Effector CD8-positive, alpha-beta T cell (primary cell): ENCODE measurements around the gene CERK.
"Not testable (repeated sequence)": the region's sequence is repeated elsewhere in the genome, so short reads cannot be mapped to it uniquely, and the experiment has no call there.

Source experiments
- DNase-seq: peaks from one replicate; lab custom pipeline; 2025; lab: John Stamatoyannopoulos, UW
- total RNA-seq, 4 experiments: gene quantifications; one replicate each; lab custom pipeline; 2026; lab: John Stamatoyannopoulos, UW

CERK gene, protein sequence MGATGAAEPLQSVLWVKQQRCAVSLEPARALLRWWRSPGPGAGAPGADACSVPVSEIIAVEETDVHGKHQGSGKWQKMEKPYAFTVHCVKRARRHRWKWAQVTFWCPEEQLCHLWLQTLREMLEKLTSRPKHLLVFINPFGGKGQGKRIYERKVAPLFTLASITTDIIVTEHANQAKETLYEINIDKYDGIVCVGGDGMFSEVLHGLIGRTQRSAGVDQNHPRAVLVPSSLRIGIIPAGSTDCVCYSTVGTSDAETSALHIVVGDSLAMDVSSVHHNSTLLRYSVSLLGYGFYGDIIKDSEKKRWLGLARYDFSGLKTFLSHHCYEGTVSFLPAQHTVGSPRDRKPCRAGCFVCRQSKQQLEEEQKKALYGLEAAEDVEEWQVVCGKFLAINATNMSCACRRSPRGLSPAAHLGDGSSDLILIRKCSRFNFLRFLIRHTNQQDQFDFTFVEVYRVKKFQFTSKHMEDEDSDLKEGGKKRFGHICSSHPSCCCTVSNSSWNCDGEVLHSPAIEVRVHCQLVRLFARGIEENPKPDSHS
- 183 to 459 (median 328) reads per million in 4 experiments for total RNA-seq

DNA sequence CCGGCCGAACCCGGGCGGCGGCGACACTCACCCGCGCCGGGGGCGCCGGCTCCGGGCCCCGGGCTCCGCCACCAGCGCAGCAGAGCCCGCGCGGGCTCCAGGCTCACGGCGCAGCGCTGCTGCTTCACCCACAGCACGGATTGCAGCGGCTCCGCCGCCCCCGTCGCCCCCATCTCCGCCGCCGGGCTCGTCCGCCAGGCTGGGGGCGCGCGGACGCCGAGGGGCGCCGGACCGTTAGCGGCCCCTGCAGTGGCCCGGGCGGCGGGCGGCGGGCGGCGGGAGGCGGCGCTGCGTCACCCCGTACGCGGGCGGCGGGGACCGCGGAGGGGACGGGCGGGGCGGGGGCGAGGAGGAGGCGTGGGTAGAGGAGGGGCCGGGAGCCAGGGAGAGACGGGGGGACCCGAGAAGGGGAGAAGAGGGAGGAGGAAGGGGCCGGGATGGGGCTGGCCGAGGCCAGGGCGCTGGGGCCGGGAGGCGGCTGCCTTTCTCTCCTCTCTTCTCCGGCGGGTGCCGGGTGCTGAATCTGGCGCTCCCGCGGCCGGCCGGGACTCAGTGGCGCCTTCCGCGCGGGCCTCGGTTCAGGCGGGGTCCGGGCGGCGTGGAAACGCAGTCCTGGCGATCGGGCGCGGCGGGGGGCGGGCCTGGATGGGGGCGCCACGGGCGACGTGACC lies at the start of gene CERK:
Gene CERK (minus strand): TSS at position 277 of the 671 bp plus-strand sequence. CDS start 104 bp downstream, at position 173.
- peak; percentile 61 for DNase-seq

DNA sequence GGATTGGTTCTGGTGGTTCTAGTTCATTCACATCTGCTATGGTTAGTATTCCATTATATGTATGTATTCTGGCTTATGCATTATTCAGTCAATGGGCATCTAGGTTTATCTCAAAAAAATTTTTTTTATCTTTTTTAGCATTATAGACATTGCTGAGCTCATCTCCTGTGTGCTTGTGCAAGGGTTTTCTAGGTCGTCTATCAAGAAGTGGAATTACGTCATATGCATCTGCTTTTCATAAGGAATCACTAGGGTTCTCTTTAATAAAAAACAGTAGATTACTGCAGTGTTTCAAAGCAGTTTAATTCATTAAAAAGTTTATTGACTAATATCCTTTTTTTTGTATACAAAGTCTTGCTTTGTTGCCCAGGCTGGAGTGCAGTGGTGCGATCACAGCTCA lies 45.7 kb upstream of the CERK start:
- DNase-seq: no peak

DNA sequence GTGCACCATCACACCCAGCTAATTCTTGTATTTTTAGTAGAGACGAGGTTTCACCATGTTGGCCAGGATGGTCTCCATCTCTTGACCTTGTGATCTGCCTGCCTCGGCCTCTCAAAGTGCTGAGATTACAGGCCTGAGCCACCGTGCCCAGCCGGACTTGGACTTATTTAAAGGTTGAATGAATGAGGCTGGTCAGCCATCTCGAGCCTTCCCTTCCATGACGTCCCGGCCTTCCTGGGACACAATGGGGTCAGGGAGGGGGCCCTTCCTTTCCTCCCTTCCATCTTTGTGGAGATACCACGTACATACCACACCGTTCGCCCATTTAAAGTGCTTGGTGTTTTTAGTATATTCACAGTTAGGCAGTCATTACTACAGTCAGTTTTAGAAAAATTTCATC lies 44.1 kb upstream of the CERK start:
- DNase-seq: not testable (repeated sequence)

DNA sequence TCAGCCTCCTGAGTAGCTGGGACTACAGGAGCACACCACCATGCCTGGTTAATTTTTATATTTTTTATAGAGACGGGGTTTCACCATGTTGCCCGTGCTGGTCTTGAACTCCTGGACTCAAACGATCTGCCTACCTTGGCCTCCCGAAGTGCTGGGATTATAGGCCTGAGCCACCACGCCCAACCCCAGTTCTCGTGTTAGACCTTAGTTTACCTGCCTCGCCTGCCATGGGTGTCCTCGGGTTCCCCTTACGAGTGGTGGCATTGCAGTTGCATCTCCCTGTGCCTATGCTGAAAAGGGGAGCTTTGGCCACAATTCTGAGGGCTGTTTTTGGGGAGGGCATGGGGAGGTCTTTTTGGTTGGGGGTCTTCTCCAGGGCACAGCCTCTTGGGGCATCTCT lies 43.2 kb upstream of the CERK start:
- no peak for DNase-seq

DNA sequence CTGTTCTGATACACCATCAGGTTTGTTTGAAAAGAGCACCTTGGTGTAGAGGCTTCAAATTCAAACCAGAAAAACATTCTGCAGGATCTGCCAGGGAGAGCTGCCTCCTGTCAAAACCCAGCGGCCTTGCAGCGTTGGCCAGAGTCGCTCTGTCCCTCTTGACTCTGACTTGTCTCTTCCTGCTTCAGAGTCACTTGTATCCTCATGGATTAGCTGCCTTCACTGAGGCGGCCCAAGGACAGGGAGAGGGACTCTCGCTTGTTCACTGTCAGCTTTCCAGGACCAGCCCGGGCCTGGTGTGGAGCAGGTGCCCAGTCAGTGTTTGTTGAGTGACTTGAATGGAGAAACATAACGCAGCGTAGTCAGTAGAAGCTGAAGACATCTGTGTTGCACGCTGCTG lies 42.4 kb upstream of the CERK start:
- DNase-seq: no peak

DNA sequence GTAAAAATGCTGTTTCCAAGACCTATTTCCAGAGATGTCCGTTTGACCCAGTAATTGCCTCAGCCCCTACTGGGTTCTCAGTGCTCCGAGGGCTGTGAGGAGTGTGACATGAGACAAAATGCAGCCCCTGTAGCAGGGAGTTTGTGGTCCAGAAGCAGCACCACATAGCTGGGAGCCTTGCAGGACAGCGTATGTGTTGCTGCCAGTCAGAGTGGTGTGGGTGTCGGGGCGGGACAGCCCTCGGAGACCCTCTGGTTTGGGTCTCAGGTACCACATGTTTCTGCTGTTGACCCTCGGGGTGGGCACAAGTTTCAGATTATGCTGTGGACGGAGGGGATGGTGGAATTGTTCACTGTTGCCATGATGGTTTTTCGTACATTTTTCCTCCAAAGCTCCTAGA lies 41.6 kb upstream of the CERK start:
- no peak for DNase-seq

DNA sequence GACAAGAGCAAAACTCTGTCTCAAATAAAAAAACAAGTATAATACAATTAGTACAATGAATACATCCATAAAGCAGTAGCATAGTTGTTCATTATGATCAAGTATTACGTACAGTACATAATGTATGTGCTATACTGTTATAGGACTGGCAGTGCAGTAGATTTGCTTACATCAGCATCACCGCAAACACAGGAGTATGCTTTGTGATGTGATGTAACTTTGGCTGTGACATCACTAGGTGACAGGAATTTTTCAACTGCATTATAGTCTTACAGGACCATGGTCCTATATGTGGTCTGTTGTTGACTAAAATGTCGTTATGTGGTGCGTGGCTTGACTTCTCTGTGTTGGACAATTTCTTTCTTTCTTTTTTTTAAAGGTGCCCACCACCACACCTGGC lies 41.0 kb upstream of the CERK start:
- DNase-seq: no peak

DNA sequence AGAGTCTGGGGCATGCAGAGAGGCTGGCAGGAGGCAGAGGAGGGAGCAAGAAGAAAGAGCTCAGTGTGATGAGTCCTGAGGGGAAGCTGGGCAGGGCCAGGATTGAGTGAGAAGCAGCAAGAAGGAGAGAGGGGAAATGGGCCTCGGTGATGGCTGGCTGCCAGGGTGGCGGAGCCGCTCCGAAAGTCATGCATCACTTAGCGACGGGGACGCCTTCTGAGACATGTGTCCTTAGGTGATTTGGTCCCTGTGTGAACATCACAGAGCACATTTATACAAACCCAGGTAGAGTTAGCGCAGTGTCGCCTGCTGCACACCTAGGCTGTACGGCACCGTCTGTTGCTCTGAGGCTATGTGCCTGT lies 39.5 kb upstream of the CERK start:
- no peak for DNase-seq

DNA sequence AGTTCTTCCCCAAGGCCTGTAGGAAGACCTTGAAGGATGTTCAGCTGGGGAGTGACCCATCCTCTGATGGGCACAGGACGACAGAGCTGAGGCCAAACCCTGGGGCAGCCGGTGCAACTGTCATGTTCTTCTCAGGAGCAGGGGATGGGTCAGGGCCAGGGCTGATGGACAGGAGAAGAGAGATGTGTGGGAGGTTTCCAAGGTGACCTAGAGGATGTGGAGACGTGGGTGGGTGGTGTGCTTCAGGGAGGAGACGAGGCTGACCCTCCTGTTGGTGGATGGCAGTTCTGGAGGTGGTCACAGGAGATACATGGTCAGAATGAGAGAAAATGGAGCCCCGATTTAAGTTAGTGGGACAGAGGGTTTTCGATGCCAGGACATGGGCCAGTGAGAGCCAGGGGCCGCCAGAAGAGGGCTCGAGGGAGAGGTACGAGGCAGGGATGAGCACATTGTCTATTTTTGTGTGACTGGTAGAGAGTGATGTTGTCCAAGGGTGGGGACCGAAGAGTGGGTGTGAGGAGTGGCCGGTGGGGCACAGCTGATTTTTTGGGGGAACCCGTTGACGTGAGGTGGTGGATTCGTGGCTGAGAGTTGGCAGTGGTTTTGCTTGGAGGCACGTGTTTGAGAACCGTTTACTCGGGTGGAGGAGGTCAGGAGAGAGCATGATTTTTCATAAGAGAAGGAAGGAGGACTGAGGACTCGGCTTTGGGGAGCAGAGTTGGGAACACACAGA lies 39.0 kb upstream of the CERK start:
- no peak for DNase-seq

DNA sequence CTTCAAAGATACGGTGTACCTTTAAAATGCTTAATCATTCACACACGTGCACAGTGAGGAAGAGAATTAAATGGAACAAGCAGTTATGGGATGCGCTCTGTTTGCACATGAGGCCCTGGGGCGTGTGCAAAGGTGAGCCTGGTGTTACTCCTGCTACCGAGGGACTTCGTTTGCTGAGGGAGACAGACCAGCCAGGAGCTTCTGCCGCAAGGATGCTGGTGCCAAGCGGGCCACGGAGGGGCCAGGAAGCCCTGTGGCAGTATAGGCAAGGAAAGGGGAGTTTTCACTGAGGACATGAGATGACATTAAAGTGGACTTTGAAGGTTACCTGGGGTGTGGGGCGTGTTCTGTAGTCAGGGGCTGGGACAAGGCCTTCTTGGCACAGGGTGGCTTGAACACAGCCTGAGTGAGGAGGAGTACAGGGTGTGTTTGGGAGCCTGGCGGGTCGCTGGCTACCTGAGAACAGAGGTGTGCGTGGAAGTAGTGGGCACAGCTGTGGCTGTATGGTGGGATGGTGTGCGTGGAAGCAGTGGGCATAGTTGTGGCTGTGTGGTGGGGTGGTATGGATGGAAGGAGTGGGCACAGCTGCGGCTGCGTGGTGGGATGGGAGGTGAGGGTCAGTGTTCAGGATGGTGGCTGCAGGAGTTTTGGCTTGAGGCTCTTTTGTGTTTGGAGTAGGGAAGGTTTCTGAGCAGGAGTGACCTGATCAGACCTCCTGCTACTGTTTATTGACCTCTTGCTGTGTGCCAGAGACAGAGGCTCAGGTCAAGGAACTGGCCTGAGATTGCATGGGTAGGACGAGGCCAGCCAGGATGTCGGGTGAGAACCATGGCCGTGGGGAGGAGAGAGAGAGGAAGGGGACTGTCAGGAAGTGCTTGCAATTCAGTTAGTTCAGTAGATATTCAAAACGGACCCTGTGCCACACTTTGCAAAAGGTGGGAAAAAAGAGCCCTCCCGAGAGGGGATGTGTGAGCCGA lies 38.1 kb upstream of the CERK start:
- DNase-seq: no peak

DNA sequence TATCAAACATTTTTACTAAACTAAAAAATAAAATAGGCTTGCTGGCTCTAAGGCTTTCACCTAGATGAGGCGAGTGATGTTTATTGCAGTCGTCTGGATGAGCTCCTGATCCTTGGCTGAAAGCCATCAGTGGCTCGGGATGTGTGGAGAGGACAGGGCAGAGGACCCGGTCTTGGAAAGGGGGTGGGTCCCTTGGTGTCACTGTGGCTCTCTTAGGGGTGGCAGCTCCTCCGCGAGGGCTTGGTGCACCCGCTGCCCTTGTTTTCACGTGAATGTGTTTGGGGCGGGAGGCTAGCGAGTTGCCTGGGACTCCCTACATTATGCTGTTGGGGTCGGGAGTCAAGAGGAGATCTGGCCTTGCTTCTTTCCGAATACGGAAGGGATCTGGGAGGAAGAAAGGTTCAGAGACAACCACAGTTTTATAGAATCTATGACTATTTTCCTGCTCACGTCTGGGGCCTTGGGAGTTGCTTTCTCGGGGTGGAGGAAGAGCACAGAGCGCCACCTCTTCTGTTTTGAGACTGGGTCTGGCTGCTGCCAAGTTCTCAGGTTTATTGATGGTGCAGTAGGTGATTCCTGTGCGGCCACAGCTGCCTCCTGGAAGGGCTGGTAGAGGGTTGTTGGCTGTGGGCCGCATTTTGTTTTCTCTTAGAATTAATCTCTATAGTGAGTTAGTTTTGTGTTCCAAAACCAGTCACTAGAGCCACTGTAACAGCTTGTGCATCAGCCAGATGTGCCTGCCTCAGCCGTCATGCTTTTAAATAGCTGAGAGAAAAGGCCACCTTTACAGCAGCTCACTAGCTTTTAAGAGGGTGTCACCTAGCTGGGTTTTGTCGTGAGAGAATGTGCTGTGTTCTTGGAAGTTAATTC lies 37.2 kb upstream of the CERK start:
- no peak for DNase-seq

DNA sequence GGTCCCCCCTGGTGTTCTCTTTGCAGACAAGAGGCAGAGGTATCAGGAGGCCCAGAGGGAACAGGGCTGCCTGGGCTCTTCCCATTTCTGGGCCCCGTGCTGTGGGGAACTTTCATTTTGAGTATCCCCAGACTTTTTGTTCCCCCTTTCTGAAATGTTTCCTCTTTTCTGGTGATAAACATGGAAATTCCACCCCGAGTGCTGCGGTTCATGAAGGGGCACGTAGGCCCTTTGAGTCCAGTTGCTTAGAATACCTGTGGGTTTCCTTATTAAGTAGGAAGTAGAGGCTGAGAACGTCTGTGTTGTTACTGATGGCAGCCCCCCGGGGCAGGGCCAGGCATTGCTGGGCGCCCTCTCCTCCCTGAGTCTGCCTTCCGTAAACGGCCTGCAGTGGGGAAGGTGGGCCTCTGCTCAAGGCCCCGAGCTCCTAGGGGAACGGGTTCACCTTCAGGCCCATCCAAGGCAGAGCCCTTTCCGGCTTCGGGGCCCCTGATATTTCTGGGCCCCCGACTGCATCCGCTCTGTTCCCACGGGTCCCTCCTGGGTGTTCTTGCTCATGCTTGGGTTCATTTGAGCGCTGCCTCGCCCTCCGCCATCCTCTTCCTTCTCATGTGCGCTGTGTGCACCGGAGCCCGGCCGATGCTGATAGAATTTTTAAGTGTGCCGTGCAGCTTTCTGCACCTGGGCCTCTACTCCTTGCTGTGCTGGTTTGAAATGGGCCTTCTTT lies 36.4 kb upstream of the CERK start:
- no peak for DNase-seq

DNA sequence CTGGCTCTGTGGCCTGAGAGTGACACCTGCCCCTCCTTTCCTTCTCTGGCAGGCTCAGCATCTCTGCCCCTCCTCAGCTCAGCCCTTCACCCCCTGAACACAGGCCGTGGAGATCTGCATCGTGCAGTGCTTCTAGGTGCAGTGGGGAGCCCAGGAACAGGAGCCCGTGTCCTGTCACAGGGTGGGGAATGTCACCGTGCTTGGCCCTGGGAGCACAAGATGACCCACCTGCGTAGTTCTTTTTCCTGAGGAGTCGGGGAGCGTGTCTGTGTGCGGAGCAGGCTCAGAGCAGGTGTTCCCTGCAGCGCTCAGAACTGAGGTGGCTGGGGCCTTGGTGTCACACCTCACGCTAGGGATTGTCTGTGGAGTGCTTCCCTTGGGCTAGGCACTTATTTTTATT lies 35.0 kb upstream of the CERK start:
- DNase-seq: no peak

DNA sequence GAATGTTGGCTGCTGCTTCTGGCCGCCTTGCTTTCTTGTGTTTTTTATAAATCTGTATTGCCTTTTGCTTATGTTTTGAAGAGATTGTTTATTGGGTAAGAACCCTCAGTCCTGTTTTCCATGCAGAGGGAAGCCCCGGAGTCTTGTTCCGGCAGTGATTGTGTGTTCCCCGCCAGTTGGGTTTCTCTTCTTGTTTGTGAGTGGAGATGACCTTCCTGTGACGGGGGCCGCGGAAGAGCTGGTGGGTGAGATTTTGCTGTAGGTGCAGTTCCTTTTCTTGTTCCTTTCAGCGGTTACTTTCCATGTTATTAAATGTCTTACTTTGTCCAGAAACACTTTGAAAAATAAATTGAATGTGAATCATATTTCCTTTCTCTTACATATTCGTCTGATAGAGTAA lies 32.7 kb upstream of the CERK start:
- no peak for DNase-seq

DNA sequence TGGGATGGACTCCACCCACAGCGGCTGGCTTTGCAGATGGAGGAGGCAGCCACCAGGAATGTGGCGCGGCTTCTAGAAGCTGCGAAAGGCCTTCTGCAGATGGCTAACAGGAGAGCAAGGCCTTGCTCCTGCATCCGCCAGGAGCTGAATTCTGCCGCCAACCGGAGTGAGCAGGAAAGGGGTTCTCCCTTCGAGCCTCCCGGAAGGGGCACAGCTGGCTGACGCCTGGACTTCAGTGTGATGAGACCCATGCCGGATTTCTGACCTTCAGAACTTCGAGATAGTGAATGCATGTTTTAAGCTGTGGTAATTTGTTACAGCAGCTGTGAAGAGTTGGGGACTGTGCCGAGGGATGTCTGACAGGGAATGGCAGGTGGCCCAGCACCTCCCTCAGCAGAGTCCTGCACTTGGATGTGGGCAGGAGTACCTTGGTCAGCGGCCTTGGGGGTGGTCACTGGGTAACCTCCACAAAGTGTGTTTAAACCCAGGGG lies 32.1 kb upstream of the CERK start:
- no peak for DNase-seq

DNA sequence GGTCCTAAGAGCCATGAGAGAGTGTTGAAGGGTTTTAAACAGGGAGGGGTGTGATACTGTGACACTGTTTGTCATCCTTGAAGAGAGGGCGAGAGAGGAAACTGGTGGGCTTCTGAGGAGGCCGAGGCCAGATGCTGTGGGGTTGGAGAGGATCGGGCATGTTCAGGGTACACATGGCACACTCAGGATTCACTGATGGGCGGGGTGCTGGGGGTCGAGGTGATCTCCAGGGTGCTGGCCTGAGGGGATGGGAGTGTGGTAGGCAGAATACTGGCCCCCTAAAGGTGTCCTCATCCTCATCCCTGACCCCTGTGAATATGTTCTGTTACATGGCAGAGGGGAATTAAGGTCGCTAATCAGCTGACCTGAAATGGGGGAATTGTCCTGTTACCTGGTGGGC lies 31.7 kb upstream of the CERK start:
- no peak for DNase-seq

DNA sequence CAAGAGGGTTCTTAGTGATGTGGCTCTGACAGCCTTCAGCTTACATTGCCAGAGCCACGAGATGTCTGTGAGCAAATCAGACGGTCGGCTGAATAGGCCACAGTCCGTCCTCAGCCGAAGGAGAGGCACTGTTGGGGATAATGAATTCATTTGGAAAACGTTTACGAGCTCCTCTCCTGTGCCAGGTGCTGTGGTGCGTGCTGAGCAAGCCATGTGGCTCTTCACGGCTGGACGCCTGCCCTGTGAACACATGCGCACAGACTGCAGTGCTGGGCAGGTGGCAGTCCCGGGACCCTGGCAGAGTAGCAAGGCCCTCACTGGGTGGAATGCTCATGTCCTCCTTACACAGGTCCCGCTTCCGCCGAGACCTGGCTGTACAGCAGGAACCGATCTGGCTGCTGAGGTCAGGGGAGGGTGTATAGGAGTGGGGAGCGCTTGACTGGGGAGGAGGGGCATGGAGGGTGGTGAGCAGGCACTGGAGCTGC lies 31.2 kb upstream of the CERK start:
- DNase-seq: no peak

DNA sequence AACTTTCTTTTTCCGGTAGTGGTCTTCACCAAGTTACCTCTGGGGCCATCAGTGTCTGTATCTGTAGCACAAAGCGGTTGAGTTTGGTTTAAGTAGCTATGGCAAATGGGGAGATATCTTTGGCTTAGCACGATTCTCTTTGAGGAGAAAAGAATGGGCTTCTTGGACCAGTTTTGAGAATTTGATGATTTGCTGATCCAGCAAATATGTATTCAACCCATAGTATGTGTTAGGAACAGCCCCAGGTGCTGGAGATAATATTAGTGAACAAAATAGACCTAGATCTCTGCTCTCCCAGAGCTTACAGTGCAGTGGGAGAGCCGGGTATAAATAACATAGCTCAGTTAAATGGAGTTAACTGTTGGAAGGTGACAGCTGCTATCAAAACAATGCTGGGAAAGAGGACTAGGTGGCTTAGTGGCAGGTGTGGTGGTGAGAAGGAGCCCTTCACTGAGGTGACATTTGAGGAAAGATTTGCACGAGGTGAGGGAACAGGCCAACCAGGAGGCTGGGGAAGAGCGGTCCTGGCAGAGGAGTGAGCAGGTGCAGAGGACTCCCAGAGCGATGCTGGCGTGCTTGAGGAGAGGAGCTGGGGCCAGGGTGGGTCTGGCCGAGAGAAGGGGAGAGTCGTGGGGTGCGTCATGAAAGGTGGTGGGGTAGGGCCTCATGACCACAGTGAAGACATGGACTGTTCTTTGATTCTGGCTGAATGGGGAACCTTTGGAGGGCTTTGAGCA lies 29.4 kb upstream of the CERK start:
- no peak for DNase-seq

DNA sequence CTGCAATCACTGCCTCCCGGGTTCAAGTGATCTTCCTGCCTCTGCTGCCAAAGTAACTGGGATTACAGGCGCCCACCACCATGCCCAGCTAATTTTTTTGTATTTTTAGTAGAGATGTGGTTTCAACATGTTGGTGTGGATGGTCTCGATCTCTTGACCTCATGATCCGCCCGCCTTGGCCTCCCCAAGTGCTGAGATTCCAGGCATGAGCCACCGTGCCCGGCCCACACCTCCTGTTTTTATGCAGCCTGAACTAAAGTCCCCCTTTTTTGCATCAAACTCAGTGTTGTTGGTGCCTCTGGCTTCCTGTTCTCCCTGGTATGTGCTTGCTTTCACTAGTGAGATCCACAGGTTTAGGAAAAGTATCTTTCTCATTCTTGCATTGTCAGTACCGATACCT lies 28.6 kb upstream of the CERK start:
- no peak for DNase-seq
